ENCODE data around the gene CKS1B.

- TF ChIP-seq CTCF (IDR thresholded peaks at IDR 0.05) (no peak), POLR2A (IDR thresholded peaks at IDR 0.05) (no peak), EP300 (IDR thresholded peaks at IDR 0.05) (no peak), POLR2AphosphoS5 (IDR thresholded peaks at IDR 0.05) (no peak)
These were observed 38.5 kb upstream of the CKS1B start for GRCh38 chr1:154935749-154936554.
